Measurements from ENCODE around the gene GJC2.

The GJC2 gene

GRCh38 chr1:228112617-228113016 lies 37.1 kb upstream of the GJC2 start:
- no peak for DNase-seq (ENCODE audit: low read depth in 4 of 4, low spot score in 1 of 4)

DNA sequence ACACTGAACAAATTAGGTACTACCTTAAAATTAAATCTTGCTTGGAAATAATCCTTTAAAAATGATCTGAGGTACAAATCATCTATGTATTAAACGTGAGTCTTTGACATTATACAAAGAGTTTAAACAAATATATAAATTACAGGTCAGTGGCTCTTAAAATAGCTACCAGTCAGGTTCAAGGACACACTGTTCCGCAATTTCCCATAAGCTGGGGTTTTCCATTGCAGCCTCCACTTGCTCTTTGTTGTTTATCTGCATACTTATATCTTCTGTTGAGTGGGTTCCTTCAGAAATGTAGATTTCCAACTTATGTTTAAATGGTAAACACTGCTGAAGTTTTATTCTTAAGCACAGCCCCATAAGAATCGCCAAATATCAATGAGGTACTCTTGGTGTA lies 34.9 kb upstream of the GJC2 start:
- DNase-seq (ENCODE audit: low read depth in 4 of 4, low spot score in 1 of 4), result no peak

GRCh38 chr1:228117335-228117734 lies 32.4 kb upstream of the GJC2 start:
- no peak for DNase-seq (ENCODE audit: low read depth in 4 of 4, low spot score in 1 of 4)

- DNase-seq (ENCODE audit: low read depth in 4 of 4, low spot score in 1 of 4), result no peak
Measured at GRCh38 chr1:228118040-228118439, 31.7 kb upstream of the GJC2 start.

DNA sequence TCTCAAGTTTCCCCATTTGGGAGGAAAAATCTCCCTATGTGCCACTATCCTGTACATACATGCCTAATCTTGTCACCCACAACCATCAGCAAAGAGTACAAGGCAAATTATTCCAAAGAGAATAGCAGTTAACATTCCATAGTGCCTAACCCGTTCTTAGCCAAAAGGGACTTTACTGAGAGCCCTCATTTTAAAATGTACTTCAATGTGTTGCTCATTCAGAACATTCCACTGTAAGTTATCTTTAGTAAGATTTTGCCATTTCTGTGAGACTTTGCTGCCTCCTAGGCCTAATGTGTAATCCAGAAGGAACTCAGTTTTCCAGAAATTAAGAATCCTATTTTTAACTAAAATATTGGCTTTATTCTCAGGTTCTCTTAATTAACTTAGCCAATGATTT lies 29.4 kb upstream of the GJC2 start:
- no peak for DNase-seq (ENCODE audit: low read depth in 4 of 4, low spot score in 1 of 4)

GRCh38 chr1:228120857-228121489 lies 28.8 kb upstream of the GJC2 start:
- DNase-seq (ENCODE audit: low read depth in 4 of 4, low spot score in 1 of 4), result no peak

- DNase-seq (ENCODE audit: low read depth in 4 of 4, low spot score in 1 of 4), result no peak
Measured at GRCh38 chr1:228122921-228123441, 26.7 kb upstream of the GJC2 start.

DNA sequence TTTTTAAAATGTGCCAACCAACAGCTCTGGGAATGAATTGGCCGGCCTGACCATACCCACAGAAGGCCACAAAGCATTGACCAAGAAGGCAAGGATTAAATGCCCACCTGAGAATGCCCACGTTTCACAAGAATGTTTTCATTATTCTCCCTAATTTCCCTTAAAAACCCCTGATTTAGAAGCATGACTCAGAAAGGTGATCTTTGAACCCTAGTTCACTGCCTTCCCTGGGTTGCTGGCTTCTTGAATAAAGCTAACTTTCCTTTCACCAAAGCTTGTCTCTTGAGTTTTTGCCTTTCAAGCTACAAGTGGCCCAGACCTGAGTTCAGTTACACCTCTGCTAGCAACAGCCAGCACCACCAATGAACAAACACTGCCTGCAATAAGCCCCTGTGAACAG lies 26.2 kb upstream of the GJC2 start:
- no peak for DNase-seq (ENCODE audit: low read depth in 4 of 4, low spot score in 1 of 4)

- no peak for DNase-seq (ENCODE audit: low read depth in 4 of 4, low spot score in 1 of 4)
Measured at GRCh38 chr1:228125185-228125584, 24.5 kb upstream of the GJC2 start.

DNA sequence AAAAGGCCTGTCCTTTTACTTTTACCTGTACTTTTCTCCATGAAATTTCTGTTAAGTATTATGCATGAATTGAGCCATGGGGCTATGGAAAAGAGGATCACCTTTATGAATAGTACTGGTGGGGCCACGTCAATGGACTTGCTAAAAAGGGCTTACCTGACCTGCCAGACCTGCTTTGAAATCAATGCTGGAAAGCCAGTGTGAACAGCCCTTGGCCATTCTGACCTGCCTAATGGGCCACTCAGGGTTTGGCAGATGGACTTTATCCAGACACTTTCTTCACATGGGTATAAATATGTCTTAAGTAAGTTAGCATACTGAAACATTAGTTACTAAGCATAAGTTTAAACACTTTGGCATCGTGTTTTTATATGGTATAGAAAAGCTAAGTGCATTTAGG lies 18.0 kb upstream of the GJC2 start:
- no peak for DNase-seq (ENCODE audit: low read depth in 4 of 4, low spot score in 1 of 4)

DNA sequence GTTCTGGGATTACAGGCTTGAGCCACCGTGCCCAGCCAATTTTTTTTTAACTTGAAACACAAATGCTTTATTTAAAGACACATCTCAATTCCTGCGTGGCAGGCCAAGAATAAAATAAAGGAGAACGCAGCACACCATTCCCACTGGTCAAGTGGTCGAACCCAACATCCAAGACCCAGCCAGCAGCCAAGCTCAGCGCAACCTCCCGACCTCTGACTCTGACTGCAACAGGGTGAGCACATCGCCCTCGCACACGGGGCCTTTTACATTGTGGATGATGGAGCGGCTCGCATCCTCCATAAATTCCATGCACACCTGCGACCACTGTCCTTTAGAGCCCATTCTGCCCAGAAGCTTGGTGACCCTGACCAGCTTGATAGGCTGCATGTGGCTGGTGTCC lies 15.1 kb upstream of the GJC2 start:
- DNase-seq (ENCODE audit: low read depth in 4 of 4, low spot score in 1 of 4), result no peak

DNA sequence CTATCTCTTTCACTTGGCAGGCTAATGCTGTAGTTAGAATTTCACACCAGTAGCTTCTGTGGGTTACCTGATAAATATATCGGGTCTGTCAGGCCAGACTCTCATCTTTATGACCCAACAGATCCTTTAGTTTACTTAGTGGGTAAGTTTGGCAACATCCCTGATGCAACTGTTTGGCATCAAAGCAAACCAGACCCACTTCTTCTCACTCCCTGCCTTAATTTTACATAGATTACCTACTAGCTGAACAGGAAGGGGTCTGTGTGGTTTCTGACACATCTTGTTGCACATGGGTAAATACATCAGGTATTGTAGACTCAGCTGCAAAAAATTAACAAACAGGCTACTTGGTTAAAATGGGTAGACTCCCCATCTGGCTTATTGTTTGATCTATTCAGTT lies 12.8 kb upstream of the GJC2 start:
- DNase-seq (ENCODE audit: low read depth in 4 of 4, low spot score in 1 of 4), result no peak

DNA sequence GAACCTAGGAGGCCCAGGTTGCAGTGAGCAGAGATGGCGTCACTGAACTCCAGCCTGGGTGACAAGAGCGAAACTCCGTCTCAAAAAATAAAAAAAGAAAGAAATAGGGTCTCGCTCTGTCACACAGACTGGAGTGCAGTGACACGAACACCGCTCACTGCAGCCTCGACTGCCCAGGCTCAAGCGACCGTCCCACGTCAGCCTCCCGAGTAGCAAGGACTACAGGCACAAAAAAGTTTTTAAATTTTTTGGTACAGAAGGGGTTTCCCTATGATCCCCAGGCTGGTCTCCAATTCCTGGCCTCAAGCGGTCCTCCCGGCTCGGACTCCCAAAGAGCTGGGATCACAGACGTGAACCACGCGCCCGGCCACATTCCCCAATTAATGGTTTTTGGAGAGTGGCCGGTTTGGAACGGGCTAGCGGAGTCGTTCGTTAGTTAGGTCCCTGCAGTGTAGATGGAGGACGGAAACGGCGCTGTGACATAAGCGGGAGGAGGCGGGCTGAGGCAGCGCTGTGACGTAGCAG lies 10.3 kb upstream of the GJC2 start:
- no peak for DNase-seq (ENCODE audit: low read depth in 4 of 4, low spot score in 1 of 4)

DNA sequence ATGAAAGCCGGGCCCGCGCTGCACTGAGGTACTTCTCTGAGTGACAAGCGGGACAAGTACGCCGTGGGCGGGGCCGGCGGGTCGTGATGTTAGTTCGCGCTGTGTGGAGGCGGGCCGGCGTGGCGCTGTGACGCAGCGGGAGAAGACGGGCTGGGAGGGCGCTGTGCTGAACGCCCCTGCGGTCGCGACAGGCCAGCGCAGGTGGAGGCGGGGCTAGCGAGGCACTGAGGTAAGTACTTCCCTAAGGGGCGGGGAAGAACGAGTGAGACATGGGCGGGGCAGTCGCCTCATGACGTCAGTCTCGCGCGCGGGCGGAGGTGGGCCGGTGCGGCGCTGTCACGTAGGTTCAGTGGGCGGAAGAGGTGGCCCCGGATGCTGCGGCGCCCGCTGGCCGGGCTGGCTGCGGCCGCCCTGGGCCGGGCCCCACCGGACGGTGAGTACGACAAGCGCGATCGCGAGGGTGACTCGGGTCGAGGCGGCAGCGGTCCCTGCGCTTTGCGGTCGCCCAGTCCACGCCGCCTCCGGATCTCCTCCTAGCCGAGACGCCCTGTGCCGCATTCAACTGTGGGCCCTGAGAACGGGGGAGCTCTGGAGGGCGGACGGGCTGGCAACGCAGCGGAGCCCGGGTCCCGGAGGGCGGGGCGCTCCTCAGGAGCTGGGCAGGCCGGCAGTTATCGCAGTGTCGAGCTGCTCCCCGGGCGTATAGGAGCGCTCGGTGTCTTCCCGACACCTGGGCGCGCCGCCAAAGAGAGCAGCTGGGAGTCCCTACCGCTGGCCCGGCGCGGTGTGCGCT lies 9.6 kb upstream of the GJC2 start, which contains the start of gene GUK1:
Gene GUK1 (plus strand): TSS at position 349 of the 793 bp plus-strand sequence. CDS start 24 bp downstream, at position 373.
- DNase-seq (ENCODE audit: low read depth in 4 of 4, low spot score in 1 of 4), result peak; percentile 97 to 100 (median 100)

GRCh38 chr1:228140724-228141225 lies 9.0 kb upstream of the GJC2 start:
- DNase-seq (ENCODE audit: low read depth in 4 of 4, low spot score in 1 of 4), result no peak

- DNase-seq (ENCODE audit: low read depth in 4 of 4, low spot score in 1 of 4), result no peak
Measured at GRCh38 chr1:228141226-228142044, 8.3 kb upstream of the GJC2 start.

- DNase-seq (ENCODE audit: low read depth in 4 of 4, low spot score in 1 of 4), result no peak
Measured at GRCh38 chr1:228142155-228142691, 7.5 kb upstream of the GJC2 start.

- DNase-seq (ENCODE audit: low read depth in 4 of 4, low spot score in 1 of 4), result no peak
Measured at GRCh38 chr1:228142701-228143136, 7.0 kb upstream of the GJC2 start.

DNA sequence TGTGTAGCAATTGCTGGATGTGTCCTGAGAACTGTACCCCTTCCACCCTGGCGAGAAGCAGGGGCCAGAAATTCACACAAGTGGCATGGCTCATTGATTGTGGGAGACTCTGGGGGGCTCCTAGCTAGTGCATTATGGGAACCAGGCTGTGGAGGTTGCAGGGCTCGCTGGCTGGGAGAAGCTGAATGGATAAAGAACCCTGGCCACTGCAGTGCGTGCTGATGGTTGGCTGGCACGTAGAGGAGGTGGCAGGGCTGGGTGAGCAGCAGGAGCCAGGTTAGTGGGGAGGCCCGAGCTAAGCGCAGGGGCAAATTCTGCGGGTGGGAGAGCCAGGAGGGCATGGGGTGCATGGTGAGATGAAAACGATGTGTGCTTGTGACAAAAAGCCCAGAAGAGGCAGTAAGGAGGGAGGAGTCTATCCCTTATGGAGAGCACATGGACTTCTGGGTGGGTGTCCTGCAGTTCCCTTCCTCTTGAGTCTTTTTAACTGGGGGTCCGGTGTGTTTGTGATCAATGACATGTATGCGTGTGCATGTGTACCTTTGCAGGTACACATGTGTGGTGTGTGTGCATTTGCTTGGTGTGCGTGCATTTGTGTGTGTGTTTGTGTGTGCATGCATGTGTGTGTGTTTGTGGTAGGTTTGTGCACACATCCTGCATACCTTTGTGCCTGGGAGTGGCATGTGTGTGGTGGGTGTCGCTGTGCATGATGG lies 6.1 kb upstream of the GJC2 start:
- no peak for DNase-seq (ENCODE audit: low read depth in 4 of 4, low spot score in 1 of 4)
